Kasumi-1 (cell line): ENCODE measurements around the gene GYS2.

Experiments
- DNase-seq, 2 experiments: peaks; one replicate each; lab custom pipeline; 2025; lab: John Stamatoyannopoulos, UW

Gene GYS2

GRCh38 chr12:21552635-21553328 lies 51.9 kb downstream of the GYS2 start:
- no peak for DNase-seq

GRCh38 chr12:21551841-21552465 lies 52.7 kb downstream of the GYS2 start:
- no peak for DNase-seq

GRCh38 chr12:21547437-21547836 lies 57.2 kb downstream of the GYS2 start:
- DNase-seq, result no peak

GRCh38 chr12:21546716-21547115 lies 57.9 kb downstream of the GYS2 start:
- DNase-seq, result no peak

GRCh38 chr12:21545557-21545956 lies 59.1 kb downstream of the GYS2 start:
- DNase-seq, result no peak

- peak; percentile 45 to 69 for DNase-seq
Measured at GRCh38 chr12:21543151-21543550, 61.5 kb downstream of the GYS2 start.

GRCh38 chr12:21542403-21542802 lies 62.2 kb downstream of the GYS2 start:
- peak; percentile 8 to 17 for DNase-seq

- no peak for DNase-seq
Measured at GRCh38 chr12:21541773-21542172, 62.9 kb downstream of the GYS2 start.

- DNase-seq, result no peak
Measured at GRCh38 chr12:21539797-21540196, 64.8 kb downstream of the GYS2 start.

- no peak for DNase-seq
Measured at GRCh38 chr12:21538061-21538653, 66.5 kb downstream of the GYS2 start.

GRCh38 chr12:21529456-21529855 lies 75.2 kb downstream of the GYS2 start:
- no peak for DNase-seq

- DNase-seq, result no peak
Measured at GRCh38 chr12:21528953-21529352, 75.7 kb downstream of the GYS2 start.

- peak; percentile 41 to 64 for DNase-seq
Measured at GRCh38 chr12:21527451-21528180, 77.0 kb downstream of the GYS2 start.

GRCh38 chr12:21526721-21527345 lies 77.8 kb downstream of the GYS2 start:
- no peak for DNase-seq

- DNase-seq, result no peak
Measured at GRCh38 chr12:21526053-21526452, 78.6 kb downstream of the GYS2 start, which contains the start of gene SPX. TSS of gene SPX (plus strand) at chr12:21526296. CDS start at chr12:21526473, 177 bp downstream.

GRCh38 chr12:21523148-21523547 lies 81.5 kb downstream of the GYS2 start:
- no peak for DNase-seq

GRCh38 chr12:21521541-21521940 lies 83.1 kb downstream of the GYS2 start:
- DNase-seq, result no peak

- DNase-seq, result no peak
Measured at GRCh38 chr12:21518451-21518850, 86.2 kb downstream of the GYS2 start.

GRCh38 chr12:21516281-21516680 lies 88.4 kb downstream of the GYS2 start:
- no peak for DNase-seq

GRCh38 chr12:21509768-21510167 lies 94.9 kb downstream of the GYS2 start:
- DNase-seq, result no peak

- no peak for DNase-seq
Measured at GRCh38 chr12:21507849-21508248, 96.8 kb downstream of the GYS2 start.

GRCh38 chr12:21505888-21506287 lies 98.8 kb downstream of the GYS2 start:
- DNase-seq, result no peak
